ENCODE results near the gene ITPRID1.

Gene ITPRID1

DNA sequence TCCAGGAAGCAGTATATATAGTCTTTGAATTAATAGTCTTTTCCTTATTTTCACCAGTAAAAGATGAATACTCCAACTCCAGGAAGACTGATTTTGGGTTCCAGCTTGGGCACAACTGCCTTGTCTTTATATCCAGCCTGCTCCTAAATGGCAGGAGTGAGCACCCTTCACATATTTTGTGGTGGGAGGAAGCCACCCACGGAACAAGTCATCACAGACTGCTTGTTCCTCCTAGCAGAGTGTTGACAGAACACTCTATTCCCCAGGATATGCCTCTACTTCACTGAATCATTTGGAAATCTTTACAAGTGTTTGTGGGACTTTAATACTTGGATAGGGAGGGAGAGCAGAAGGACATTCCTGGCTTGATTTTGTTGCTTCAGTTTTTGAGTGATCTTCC, 31.7 kb downstream of the ITPRID1 start:
- ChIA-PET POLR2A (no interaction called here), CTCF (no interaction called here)
- H3K36me3 ChIP-seq (ENCODE audit: control insufficient read depth in 2 of 2, insufficient read depth in 1 of 2, low read length in 2 of 2): no peaks in the 10 kb centered on the region
- H3K27ac ChIP-seq (ENCODE audit: extremely low read depth, low read depth, low read length): no peak overlapping the region
- H3K4me1 ChIP-seq (ENCODE audit: control insufficient read depth, insufficient read depth, low read length): no peaks in the 10 kb centered on the region
- H3K9me3 ChIP-seq (ENCODE audit: control insufficient read depth, insufficient read depth, low read depth, low read length): no peaks in the 10 kb centered on the region
- no peak overlapping the region for H3K4me3 ChIP-seq (ENCODE audit: low read depth, low read length)
- TF ChIP-seq ZNF157 (tag by site-specific recombination; IDR thresholded peaks at IDR 0.05) (no peak), ZNF530 (tag by site-specific recombination; IDR thresholded peaks at IDR 0.05; ENCODE audit: low read depth) (no peak), ZNF211 (tag by site-specific recombination; IDR thresholded peaks at IDR 0.05; ENCODE audit: low read depth) (no peak), ZNF791 (tag by site-specific recombination; IDR thresholded peaks at IDR 0.05) (no peak), ZNF514 (tag by site-specific recombination; IDR thresholded peaks at IDR 0.05) (no peak), SP3 (tag by site-specific recombination; IDR thresholded peaks at IDR 0.05) (no peak), ZNF623 (tag by site-specific recombination; IDR thresholded peaks at IDR 0.05) (no peak), BCL11B (tag by site-specific recombination; IDR thresholded peaks at IDR 0.05; ENCODE audit: low read depth) (no peak), ZNF707 (tag by site-specific recombination; IDR thresholded peaks at IDR 0.05) (no peak), ZNF621 (tag by site-specific recombination; IDR thresholded peaks at IDR 0.05) (no peak), TCF7L2 (IDR thresholded peaks at IDR 0.05; ENCODE audit: borderline replicate concordance, low read depth, low read length) (no peak), ZBTB8A (tag by site-specific recombination; IDR thresholded peaks at IDR 0.05) (no peak)
- TF ChIP-seq, protein P1, sequence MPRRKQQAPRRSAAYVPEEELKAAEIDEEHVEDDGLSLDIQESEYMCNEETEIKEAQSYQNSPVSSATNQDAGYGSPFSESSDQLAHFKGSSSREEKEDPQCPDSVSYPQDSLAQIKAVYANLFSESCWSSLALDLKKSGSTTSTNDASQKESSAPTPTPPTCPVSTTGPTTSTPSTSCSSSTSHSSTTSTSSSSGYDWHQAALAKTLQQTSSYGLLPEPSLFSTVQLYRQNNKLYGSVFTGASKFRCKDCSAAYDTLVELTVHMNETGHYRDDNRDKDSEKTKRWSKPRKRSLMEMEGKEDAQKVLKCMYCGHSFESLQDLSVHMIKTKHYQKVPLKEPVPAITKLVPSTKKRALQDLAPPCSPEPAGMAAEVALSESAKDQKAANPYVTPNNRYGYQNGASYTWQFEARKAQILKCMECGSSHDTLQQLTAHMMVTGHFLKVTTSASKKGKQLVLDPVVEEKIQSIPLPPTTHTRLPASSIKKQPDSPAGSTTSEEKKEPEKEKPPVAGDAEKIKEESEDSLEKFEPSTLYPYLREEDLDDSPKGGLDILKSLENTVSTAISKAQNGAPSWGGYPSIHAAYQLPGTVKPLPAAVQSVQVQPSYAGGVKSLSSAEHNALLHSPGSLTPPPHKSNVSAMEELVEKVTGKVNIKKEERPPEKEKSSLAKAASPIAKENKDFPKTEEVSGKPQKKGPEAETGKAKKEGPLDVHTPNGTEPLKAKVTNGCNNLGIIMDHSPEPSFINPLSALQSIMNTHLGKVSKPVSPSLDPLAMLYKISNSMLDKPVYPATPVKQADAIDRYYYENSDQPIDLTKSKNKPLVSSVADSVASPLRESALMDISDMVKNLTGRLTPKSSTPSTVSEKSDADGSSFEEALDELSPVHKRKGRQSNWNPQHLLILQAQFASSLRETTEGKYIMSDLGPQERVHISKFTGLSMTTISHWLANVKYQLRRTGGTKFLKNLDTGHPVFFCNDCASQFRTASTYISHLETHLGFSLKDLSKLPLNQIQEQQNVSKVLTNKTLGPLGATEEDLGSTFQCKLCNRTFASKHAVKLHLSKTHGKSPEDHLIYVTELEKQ (tag by site-specific recombination; IDR thresholded peaks at IDR 0.05; ENCODE audit: borderline replicate concordance): no peak
- TF ChIP-seq, protein P2, sequence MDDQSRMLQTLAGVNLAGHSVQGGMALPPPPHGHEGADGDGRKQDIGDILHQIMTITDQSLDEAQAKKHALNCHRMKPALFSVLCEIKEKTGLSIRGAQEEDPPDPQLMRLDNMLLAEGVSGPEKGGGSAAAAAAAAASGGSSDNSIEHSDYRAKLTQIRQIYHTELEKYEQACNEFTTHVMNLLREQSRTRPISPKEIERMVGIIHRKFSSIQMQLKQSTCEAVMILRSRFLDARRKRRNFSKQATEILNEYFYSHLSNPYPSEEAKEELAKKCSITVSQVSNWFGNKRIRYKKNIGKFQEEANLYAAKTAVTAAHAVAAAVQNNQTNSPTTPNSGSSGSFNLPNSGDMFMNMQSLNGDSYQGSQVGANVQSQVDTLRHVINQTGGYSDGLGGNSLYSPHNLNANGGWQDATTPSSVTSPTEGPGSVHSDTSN (CRISPR knock-in tag; IDR thresholded peaks at IDR 0.05): no peak
- TF ChIP-seq, protein P3, sequence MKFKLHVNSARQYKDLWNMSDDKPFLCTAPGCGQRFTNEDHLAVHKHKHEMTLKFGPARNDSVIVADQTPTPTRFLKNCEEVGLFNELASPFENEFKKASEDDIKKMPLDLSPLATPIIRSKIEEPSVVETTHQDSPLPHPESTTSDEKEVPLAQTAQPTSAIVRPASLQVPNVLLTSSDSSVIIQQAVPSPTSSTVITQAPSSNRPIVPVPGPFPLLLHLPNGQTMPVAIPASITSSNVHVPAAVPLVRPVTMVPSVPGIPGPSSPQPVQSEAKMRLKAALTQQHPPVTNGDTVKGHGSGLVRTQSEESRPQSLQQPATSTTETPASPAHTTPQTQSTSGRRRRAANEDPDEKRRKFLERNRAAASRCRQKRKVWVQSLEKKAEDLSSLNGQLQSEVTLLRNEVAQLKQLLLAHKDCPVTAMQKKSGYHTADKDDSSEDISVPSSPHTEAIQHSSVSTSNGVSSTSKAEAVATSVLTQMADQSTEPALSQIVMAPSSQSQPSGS (tag by site-specific recombination; IDR thresholded peaks at IDR 0.05; ENCODE audit: low read depth): no peak

DNA sequence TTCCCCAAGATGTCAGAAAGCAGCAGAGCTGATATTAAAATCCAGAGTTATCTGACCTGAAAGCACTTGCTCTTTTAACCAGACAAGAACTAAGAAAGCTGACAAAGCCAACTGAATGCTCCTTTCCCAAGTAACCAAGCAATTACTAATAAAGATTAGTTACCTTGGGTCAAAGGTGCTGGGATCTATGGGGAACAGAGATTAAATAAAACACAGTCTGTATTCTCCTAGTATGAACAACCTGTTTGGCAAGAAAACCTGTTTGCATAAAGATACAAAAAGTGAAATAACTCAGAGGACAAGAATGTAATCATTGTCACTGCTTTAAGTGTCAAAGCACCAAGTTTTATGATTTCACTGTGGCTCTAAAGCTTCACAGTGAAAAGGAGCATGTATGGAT, 35.7 kb downstream of the ITPRID1 start:
- no peak overlapping the region for H3K4me3 ChIP-seq (ENCODE audit: low read depth, low read length)
- POLR2A ChIA-PET: no interaction called here
- CTCF ChIA-PET: no interaction called here
- H3K4me1 ChIP-seq (ENCODE audit: control insufficient read depth, insufficient read depth, low read length): no peaks in the 10 kb centered on the region
- H3K27ac ChIP-seq (ENCODE audit: extremely low read depth, low read depth, low read length): no peak overlapping the region
- H3K36me3 ChIP-seq (ENCODE audit: control insufficient read depth in 2 of 2, insufficient read depth in 1 of 2, low read length in 2 of 2): no peaks in the 10 kb centered on the region
- no peaks in the 10 kb centered on the region for H3K9me3 ChIP-seq (ENCODE audit: control insufficient read depth, insufficient read depth, low read depth, low read length)
- TF ChIP-seq, protein P4, sequence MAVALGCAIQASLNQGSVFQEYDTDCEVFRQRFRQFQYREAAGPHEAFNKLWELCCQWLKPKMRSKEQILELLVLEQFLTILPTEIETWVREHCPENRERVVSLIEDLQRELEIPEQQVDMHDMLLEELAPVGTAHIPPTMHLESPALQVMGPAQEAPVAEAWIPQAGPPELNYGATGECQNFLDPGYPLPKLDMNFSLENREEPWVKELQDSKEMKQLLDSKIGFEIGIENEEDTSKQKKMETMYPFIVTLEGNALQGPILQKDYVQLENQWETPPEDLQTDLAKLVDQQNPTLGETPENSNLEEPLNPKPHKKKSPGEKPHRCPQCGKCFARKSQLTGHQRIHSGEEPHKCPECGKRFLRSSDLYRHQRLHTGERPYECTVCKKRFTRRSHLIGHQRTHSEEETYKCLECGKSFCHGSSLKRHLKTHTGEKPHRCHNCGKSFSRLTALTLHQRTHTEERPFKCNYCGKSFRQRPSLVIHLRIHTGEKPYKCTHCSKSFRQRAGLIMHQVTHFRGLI (tag by site-specific recombination; IDR thresholded peaks at IDR 0.05): no peak
- no peak for TF ChIP-seq ZNF600 (tag by site-specific recombination; IDR thresholded peaks at IDR 0.05)
- TF ChIP-seq SP3 (tag by site-specific recombination; IDR thresholded peaks at IDR 0.05): no peak
- no peak for TF ChIP-seq ZNF202 (tag by site-specific recombination; IDR thresholded peaks at IDR 0.05; ENCODE audit: borderline replicate concordance)
- TF ChIP-seq, protein P5, sequence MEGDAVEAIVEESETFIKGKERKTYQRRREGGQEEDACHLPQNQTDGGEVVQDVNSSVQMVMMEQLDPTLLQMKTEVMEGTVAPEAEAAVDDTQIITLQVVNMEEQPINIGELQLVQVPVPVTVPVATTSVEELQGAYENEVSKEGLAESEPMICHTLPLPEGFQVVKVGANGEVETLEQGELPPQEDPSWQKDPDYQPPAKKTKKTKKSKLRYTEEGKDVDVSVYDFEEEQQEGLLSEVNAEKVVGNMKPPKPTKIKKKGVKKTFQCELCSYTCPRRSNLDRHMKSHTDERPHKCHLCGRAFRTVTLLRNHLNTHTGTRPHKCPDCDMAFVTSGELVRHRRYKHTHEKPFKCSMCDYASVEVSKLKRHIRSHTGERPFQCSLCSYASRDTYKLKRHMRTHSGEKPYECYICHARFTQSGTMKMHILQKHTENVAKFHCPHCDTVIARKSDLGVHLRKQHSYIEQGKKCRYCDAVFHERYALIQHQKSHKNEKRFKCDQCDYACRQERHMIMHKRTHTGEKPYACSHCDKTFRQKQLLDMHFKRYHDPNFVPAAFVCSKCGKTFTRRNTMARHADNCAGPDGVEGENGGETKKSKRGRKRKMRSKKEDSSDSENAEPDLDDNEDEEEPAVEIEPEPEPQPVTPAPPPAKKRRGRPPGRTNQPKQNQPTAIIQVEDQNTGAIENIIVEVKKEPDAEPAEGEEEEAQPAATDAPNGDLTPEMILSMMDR (tag by site-specific recombination; IDR thresholded peaks at IDR 0.05): no peak
- no peak for TF ChIP-seq IKZF3 (tag by site-specific recombination; IDR thresholded peaks at IDR 0.05)
- TF ChIP-seq GFI1B (tag by site-specific recombination; IDR thresholded peaks at IDR 0.05): no peak
- no peak for TF ChIP-seq ZNF544 (tag by site-specific recombination; IDR thresholded peaks at IDR 0.05)
- no peak for TF ChIP-seq TCF7L2 (IDR thresholded peaks at IDR 0.05; ENCODE audit: borderline replicate concordance, low read depth, low read length)
- TF ChIP-seq, protein P6, sequence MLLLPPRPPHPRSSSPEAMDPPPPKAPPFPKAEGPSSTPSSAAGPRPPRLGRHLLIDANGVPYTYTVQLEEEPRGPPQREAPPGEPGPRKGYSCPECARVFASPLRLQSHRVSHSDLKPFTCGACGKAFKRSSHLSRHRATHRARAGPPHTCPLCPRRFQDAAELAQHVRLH (tag by site-specific recombination; IDR thresholded peaks at IDR 0.05): no peak
- no peak for TF ChIP-seq ZNF214 (tag by site-specific recombination; IDR thresholded peaks at IDR 0.05; ENCODE audit: borderline replicate concordance)
- TF ChIP-seq, protein P7, sequence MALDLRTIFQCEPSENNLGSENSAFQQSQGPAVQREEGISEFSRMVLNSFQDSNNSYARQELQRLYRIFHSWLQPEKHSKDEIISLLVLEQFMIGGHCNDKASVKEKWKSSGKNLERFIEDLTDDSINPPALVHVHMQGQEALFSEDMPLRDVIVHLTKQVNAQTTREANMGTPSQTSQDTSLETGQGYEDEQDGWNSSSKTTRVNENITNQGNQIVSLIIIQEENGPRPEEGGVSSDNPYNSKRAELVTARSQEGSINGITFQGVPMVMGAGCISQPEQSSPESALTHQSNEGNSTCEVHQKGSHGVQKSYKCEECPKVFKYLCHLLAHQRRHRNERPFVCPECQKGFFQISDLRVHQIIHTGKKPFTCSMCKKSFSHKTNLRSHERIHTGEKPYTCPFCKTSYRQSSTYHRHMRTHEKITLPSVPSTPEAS (tag by site-specific recombination; IDR thresholded peaks at IDR 0.05): no peak

All from HEK293 (cell line).